GM19035 (cell line): ENCODE results near the gene HYI.
"Not testable (repeated sequence)": the region's sequence is repeated elsewhere in the genome, so short reads cannot be mapped to it uniquely, and the experiment has no call there.

Experiments
- ATAC-seq: cut with Tn5 transposase; IDR thresholded peaks from one replicate; pipeline ENCODE4 v1.9.1; 2021; ENCODE audit not compliant: unreplicated experiment

Gene HYI

GRCh38 chr1:43464681-43465504 lies 11.2 kb upstream of the HYI start:
- no peak for ATAC-seq

GRCh38 chr1:43463479-43463878 lies 9.7 kb upstream of the HYI start:
- no peak for ATAC-seq

- no peak for ATAC-seq
Measured at GRCh38 chr1:43460988-43461693, 7.4 kb upstream of the HYI start.

GRCh38 chr1:43458379-43458778 lies 4.6 kb upstream of the HYI start:
- ATAC-seq = not testable (repeated sequence)

- no peak for ATAC-seq
Measured at GRCh38 chr1:43455213-43455889, 1.6 kb upstream of the HYI start.

- peak; percentile 74 for ATAC-seq
Measured at GRCh38 chr1:43454270-43455011, 710 bp upstream of the HYI start.

- no peak for ATAC-seq
Measured at GRCh38 chr1:43452789-43453441, 816 bp downstream of the HYI start.

- ATAC-seq = no peak
Measured at GRCh38 chr1:43451701-43452532, 1.8 kb downstream of the HYI start.

GRCh38 chr1:43451157-43451591 lies 2.6 kb downstream of the HYI start:
- no peak for ATAC-seq

- no peak for ATAC-seq
Measured at GRCh38 chr1:43450251-43450941, 3.3 kb downstream of the HYI start.

GRCh38 chr1:43449708-43450069 lies 4.0 kb downstream of the HYI start:
- ATAC-seq = no peak

- no peak for ATAC-seq
Measured at GRCh38 chr1:43448955-43449707, 4.6 kb downstream of the HYI start.

GRCh38 chr1:43447891-43448708 lies 5.6 kb downstream of the HYI start:
- ATAC-seq = no peak

- no peak for ATAC-seq
Measured at GRCh38 chr1:43446881-43447835, 6.6 kb downstream of the HYI start.

- no peak for ATAC-seq
Measured at GRCh38 chr1:43446388-43446740, 7.4 kb downstream of the HYI start.

- ATAC-seq = no peak
Measured at GRCh38 chr1:43445606-43446387, 7.9 kb downstream of the HYI start.
